Myometrial cell (primary cell): Measurements from ENCODE around the gene DHRS12. TPM values are rescaled to one million over a fixed set of nuclear protein-coding genes. Genes with fewer than 3 reads are reported as not detected.

Experiments used
- total RNA-seq: library from RNA; depleted of rRNA; stranded (reverse); fragments of >200 nt; gene quantifications from 2 replicates; pipeline ENCODE4 v1.2.3, GENCODE V29; 2015

DHRS12 gene, protein sequence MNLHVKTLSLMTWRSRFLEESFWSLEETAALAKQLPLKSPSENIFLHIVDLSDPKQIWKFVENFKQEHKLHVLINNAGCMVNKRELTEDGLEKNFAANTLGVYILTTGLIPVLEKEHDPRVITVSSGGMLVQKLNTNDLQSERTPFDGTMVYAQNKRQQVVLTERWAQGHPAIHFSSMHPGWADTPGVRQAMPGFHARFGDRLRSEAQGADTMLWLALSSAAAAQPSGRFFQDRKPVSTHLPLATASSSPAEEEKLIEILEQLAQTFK
- 0.86 and 3.0 TPM in 2 replicates for total RNA-seq

DNA sequence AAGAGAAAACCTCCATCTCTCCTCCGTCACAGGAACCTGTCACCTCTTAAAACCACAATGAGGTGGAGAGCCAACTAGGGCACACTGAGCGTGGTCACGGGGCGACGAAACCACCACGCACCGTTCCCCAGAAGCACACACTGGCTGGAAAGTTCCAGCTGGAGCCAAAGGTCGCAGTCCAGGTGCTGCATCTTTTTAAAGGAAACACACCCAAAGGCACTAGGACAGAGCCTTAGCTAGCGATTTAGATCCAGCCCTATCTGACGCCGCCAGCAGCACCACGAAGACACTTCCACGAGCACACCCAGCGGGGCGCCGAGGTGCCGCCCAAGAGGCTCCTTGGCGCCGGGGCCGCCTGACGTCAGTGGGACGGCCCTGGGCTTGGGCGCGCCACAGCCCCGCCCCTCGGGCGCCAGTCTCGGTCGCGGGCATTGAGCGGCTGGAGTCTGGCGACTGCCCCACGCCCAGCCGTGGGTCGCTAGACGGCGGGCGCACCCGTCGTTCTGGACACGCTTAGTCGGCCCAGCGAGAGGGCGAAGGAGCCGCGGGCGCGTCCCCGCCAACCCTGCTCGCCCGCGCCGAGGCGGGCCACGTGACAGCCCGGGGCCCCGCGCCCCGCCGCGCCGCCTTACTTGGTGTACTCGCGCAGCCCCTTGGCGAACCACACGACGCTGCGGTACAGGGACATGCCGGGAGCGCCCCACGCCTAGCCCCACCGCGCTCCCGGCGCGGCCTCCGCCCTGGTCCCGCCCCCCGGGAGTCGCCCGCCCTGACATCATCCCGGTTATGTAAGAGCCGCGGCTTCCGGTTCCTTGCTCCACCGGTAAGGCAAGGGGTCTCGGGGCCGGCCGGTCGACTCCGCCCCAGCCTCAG lies at the start of gene DHRS12:
Gene DHRS12 (minus strand): TSS at position 742 of the 873 bp plus-strand sequence. CDS start 4,504 bp downstream, outside the sequence.

DNA sequence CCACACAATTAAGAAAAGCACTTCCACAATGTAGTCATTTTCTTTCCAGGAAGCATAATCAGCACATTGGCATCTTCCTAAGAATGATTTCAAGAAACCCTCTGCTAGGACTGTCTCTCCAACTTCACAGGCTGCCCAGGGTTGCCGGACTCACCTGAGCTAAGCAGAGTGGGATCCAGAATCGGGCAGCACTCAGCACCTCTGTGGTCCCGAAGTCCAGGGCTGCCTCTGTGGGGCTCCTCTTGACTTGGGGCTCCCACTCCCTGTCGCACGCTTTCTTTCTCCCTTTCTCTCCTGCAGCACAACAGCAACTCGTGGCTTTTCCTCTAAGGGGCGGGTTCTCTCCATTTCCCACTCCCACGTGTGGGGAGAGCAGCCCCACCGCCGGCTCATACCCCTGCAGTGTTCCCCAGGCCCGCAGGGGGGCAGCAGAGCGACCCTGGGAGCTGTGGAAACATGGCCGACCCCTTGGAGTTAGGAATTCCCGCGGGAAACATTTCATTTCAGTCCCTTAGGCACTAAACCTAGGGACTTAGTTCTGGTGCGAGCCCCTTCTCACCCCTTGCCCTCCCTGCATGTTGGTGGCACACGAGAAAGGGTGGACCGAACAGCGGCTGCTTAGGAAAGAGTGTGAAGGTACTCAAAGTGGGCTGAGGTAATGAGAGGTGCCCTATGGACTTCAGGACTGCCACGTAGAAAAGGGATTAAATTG lies 41.1 kb upstream of the DHRS12 start, which contains the start of gene TMEM272:
Gene TMEM272 (minus strand): TSS at position 316 of the 712 bp plus-strand sequence. CDS start 6,647 bp downstream, outside the sequence.

Other genes with a start within 250 kb of the DHRS12 start
- gene WDFY2, start 219.7 kb downstream of the DHRS12 start, total RNA-seq: 4.6 and 5.2 TPM in 2 replicates
- not detected in 2 replicates for gene TMEM272, start 41.0 kb upstream of the DHRS12 start, total RNA-seq
- gene CCDC70, start 57.8 kb upstream of the DHRS12 start, total RNA-seq: not detected in 2 replicates
- 1.6 and 2.3 TPM in 2 replicates for gene ATP7B, start 207.3 kb upstream of the DHRS12 start, total RNA-seq
- gene ALG11, start 208.2 kb upstream of the DHRS12 start, total RNA-seq: 9.4 and 9.8 TPM in 2 replicates
- gene UTP14C, start 220.5 kb upstream of the DHRS12 start, total RNA-seq: 6.1 and 8.2 TPM in 2 replicates